SK-N-SH treated with all-trans-retinoic acid at 6 μM for 48 hours (cell line): ENCODE results near the gene CCDC186.

Source experiments
- ATAC-seq: fragments of 200-7000 bp; cut with Tn5 transposase; 3 replicates; pipeline ENCODE4 v1.9.1; 2020; ENCODE audit warnings: mild to moderate bottlenecking, moderate library complexity
- ARNTL ChIP-seq: fragments of 450-650 bp; formaldehyde crosslinking; IDR thresholded peaks from 2 replicates; pipeline ENCODE4 v1.5.0; 2020; ENCODE audit warnings: low read depth, mild to moderate bottlenecking, moderate library complexity, borderline replicate concordance
- GLIS3 ChIP-seq: fragments of 250-450 bp; sonication (Bioruptor Pico); IDR thresholded peaks from 2 replicates; pipeline ENCODE4 v1.5.0; 2020; ENCODE audit warnings: mild to moderate bottlenecking, moderate library complexity
- ISL1 ChIP-seq: fragments of 250-450 bp; sonication (Bioruptor Pico); IDR thresholded peaks from 2 replicates; pipeline ENCODE4 v2.1.2; 2022; ENCODE audit warnings: mild to moderate bottlenecking, moderate library complexity
- OSR1 ChIP-seq: fragments of 250-450 bp; sonication (Bioruptor Pico); IDR thresholded peaks from 2 replicates; pipeline ENCODE4 v1.8.0; 2022; ENCODE audit warnings: moderate library complexity, mild to moderate bottlenecking, inconsistent platforms
- PATZ1 ChIP-seq: fragments of 250-450 bp; sonication (Bioruptor Pico); IDR thresholded peaks from 2 replicates; pipeline ENCODE4 v1.8.0; 2020; ENCODE audit warnings: mild to moderate bottlenecking, moderate library complexity, borderline replicate concordance
- POU6F1 ChIP-seq: fragments of 250-450 bp; sonication (Bioruptor Pico); IDR thresholded peaks from 2 replicates; pipeline ENCODE4 v1.8.0; 2021; ENCODE audit warnings: low read depth, mild to moderate bottlenecking, moderate library complexity, borderline replicate concordance
- PPARA ChIP-seq: fragments of 250-450 bp; sonication (Bioruptor Pico); IDR thresholded peaks from 2 replicates; pipeline ENCODE4 v1.5.0; 2020; ENCODE audit warnings: mild to moderate bottlenecking, borderline replicate concordance
- RARB ChIP-seq: fragments of 250-450 bp; sonication (Bioruptor Pico); IDR thresholded peaks from 2 replicates; pipeline ENCODE4 v1.8.0; 2021; ENCODE audit warnings: mild to moderate bottlenecking, moderate library complexity
- SNAI2 ChIP-seq: fragments of 250-450 bp; sonication (Bioruptor Pico); IDR thresholded peaks from 2 replicates; pipeline ENCODE4 v1.5.0; 2020; ENCODE audit warnings: mild to moderate bottlenecking, moderate library complexity
- TCF4 ChIP-seq: fragments of 250-450 bp; sonication (Bioruptor Pico); IDR thresholded peaks from 2 replicates; pipeline ENCODE4 v1.8.0; 2021; ENCODE audit warnings: mild to moderate bottlenecking, moderate library complexity, borderline replicate concordance
- TOX ChIP-seq: fragments of 250-450 bp; sonication (Bioruptor Pico); IDR thresholded peaks from 2 replicates; pipeline ENCODE4 v1.8.0; 2021; ENCODE audit warnings: mild to moderate bottlenecking, moderate library complexity, borderline replicate concordance
- TSHZ2 ChIP-seq: fragments of 250-450 bp; sonication (Bioruptor Pico); IDR thresholded peaks from 2 replicates; pipeline ENCODE4 v1.5.0; 2020; ENCODE audit warnings: mild to moderate bottlenecking, moderate library complexity
- ZC3H10 ChIP-seq: fragments of 250-450 bp; sonication (Bioruptor Pico); IDR thresholded peaks from 2 replicates; pipeline ENCODE4 v1.5.1; 2021; ENCODE audit warnings: mild to moderate bottlenecking, moderate library complexity
- ZFP3 ChIP-seq: fragments of 250-450 bp; sonication (Bioruptor Pico); IDR thresholded peaks from 2 replicates; pipeline ENCODE4 v1.5.0; 2020; ENCODE audit warnings: mild to moderate bottlenecking, moderate library complexity
- ZFP30 ChIP-seq: fragments of 450-650 bp; formaldehyde crosslinking; IDR thresholded peaks from 2 replicates; pipeline ENCODE4 v1.5.0; 2022; ENCODE audit warnings: mild to moderate bottlenecking, moderate library complexity
- ZNF8 ChIP-seq: fragments of 450-650 bp; formaldehyde crosslinking; IDR thresholded peaks from 2 replicates; pipeline ENCODE4 v1.5.0; 2020; ENCODE audit warnings: mild to moderate bottlenecking, moderate library complexity
- TF ChIP-seq, protein P1 (sequence below): fragments of 250-450 bp; sonication (Bioruptor Pico); IDR thresholded peaks from 2 replicates; pipeline ENCODE4 v1.5.1; 2020; ENCODE audit warnings: low read depth, mild to moderate bottlenecking, moderate library complexity
- TF ChIP-seq, protein P2 (sequence below): fragments of 250-450 bp; sonication (Bioruptor Pico); IDR thresholded peaks from 2 replicates; pipeline ENCODE4 v1.5.1; 2021; ENCODE audit warnings: mild to moderate bottlenecking, moderate library complexity

The CCDC186 gene

DNA sequence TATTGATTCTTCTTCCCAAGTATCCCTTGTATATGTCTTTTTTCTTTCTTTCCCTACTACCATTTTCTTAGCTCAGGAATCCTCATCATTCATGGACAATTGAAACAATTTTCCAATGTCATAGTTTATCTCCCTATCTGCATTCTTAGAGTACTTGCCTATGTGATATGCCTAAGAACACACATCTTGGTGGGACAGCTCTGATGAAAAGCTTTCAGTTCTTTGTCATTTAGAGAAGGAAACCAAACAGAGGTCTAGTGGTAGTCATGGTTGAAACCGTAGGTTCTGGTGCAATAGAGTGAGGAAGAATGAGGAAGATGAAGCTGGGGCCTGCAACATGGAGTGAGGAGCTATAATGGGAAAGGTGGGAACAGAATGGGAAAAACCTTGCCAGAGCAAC is 33.3 kb upstream of the CCDC186 start (continued):
- no peak for TF ChIP-seq TOX (CRISPR knock-in tag)

- TF ChIP-seq ZNF8 (no peak), PATZ1 (CRISPR knock-in tag) (no peak)
- no peak for ATAC-seq
These were observed 32.9 kb upstream of the CCDC186 start for GRCh38 chr10:114206902-114207301.

- ATAC-seq = no peak
- no peak for TF ChIP-seq ZFP3
These were observed 28.8 kb upstream of the CCDC186 start for GRCh38 chr10:114202812-114203211.

DNA sequence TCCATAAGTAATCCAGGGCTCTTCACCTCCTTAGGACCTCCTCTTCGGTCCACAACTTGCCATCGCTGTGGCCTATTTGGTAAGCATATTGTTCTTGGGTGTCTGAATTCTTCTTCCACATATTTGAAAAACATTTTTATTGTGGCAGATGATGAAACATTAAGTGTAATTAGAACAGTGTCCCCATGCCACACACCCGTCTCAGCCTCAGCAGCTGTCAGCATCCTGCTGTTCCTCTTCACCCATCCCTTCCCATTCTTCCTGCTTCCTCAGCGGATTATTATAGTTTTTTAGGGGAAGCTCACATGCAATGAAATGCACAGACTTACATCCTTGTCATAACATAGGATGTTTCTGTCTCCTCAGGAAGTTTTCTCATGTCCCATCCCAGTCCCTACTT is 25.2 kb upstream of the CCDC186 start:
- TF ChIP-seq PPARA (no peak), RARB (CRISPR knock-in tag) (no peak), POU6F1 (CRISPR knock-in tag) (no peak), ZFP3 (no peak), GLIS3 (CRISPR knock-in tag) (no peak), ZC3H10 (CRISPR knock-in tag) (no peak), SNAI2 (CRISPR knock-in tag) (no peak), ZNF8 (no peak), ISL1 (CRISPR knock-in tag) (no peak), TOX (CRISPR knock-in tag) (no peak), ARNTL (CRISPR knock-in tag) (no peak), TSHZ2 (CRISPR knock-in tag) (no peak), ZFP30 (CRISPR knock-in tag) (no peak), TCF4 (no peak)
- TF ChIP-seq, protein P1, sequence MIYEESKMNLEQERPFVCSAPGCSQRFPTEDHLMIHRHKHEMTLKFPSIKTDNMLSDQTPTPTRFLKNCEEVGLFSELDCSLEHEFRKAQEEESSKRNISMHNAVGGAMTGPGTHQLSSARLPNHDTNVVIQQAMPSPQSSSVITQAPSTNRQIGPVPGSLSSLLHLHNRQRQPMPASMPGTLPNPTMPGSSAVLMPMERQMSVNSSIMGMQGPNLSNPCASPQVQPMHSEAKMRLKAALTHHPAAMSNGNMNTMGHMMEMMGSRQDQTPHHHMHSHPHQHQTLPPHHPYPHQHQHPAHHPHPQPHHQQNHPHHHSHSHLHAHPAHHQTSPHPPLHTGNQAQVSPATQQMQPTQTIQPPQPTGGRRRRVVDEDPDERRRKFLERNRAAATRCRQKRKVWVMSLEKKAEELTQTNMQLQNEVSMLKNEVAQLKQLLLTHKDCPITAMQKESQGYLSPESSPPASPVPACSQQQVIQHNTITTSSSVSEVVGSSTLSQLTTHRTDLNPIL (CRISPR knock-in tag) = no peak
- TF ChIP-seq, protein P2, sequence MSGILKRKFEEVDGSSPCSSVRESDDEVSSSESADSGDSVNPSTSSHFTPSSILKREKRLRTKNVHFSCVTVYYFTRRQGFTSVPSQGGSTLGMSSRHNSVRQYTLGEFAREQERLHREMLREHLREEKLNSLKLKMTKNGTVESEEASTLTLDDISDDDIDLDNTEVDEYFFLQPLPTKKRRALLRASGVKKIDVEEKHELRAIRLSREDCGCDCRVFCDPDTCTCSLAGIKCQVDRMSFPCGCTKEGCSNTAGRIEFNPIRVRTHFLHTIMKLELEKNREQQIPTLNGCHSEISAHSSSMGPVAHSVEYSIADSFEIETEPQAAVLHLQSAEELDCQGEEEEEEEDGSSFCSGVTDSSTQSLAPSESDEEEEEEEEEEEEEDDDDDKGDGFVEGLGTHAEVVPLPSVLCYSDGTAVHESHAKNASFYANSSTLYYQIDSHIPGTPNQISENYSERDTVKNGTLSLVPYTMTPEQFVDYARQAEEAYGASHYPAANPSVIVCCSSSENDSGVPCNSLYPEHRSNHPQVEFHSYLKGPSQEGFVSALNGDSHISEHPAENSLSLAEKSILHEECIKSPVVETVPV (CRISPR knock-in tag) = no peak
- no peak for ATAC-seq

- TF ChIP-seq ARNTL (CRISPR knock-in tag) (no peak), ZC3H10 (CRISPR knock-in tag) (no peak), SNAI2 (CRISPR knock-in tag) (no peak), ZFP3 (no peak), OSR1 (CRISPR knock-in tag) (no peak), TOX (CRISPR knock-in tag) (no peak), GLIS3 (CRISPR knock-in tag) (no peak)
- TF ChIP-seq, protein P1 (CRISPR knock-in tag) = no peak
- TF ChIP-seq, all 23 proteins: peak for 0
- ATAC-seq = no peak
These were observed 21.1 kb upstream of the CCDC186 start for GRCh38 chr10:114195079-114195478.
